GM23338 (cell line): ENCODE measurements around the gene NAXE. TPM values are rescaled to one million over a fixed set of nuclear protein-coding genes. Genes with fewer than 3 reads are reported as not detected.

ENCODE experiments used
- ATAC-seq: fragments of 200-7000 bp; cut with Tn5 transposase; 3 replicates; pipeline ENCODE4 v1.9.1; 2020
- DNase-seq: peaks from one replicate; pipeline ENCODE4 v3.0.0-alpha.2; 2015; ENCODE audit warnings: low spot score
- H2AFZ ChIP-seq: fragments of 200-600 bp; sonication (generic); 2 replicates; pipeline ENCODE4 v1.8.0; 2016; ENCODE audit warnings: antibody characterized with exemption, mild to moderate bottlenecking, moderate library complexity
- H3F3A ChIP-seq: fragments of 200-600 bp; sonication (generic); replicated peaks from 2 replicates; pipeline ENCODE4 v1.8.0; 2017; ENCODE audit warnings: antibody characterized with exemption, mixed run types, low read depth
- H3K27ac ChIP-seq: fragments of 200-600 bp; sonication (generic); 2 replicates; pipeline ENCODE4 v1.6.1; 2016; ENCODE audit warnings: low read depth
- H3K27me3 ChIP-seq: fragments of 200-600 bp; sonication (generic); 2 replicates; pipeline ENCODE4 v1.8.0; 2016; ENCODE audit warnings: mild to moderate bottlenecking, mixed run types, moderate library complexity; ENCODE audit not compliant: insufficient read depth
- H3K36me3 ChIP-seq: fragments of 200-600 bp; sonication (generic); 2 replicates; pipeline ENCODE4 v1.8.0; 2016; ENCODE audit warnings: mild to moderate bottlenecking; ENCODE audit not compliant: insufficient read depth
- H3K4me1 ChIP-seq: fragments of 200-600 bp; sonication (generic); 2 replicates; pipeline ENCODE4 v1.8.0; 2016; ENCODE audit warnings: mild to moderate bottlenecking, moderate library complexity; ENCODE audit not compliant: insufficient read depth
- H3K4me2 ChIP-seq: fragments of 200-600 bp; sonication (generic); 2 replicates; pipeline ENCODE4 v1.7.1; 2017; ENCODE audit warnings: mixed run types
- H3K4me3 ChIP-seq: fragments of 200-600 bp; sonication (generic); 2 replicates; pipeline ENCODE4 v1.6.1; 2016; ENCODE audit warnings: mixed run types
- H3K79me2 ChIP-seq: fragments of 200-600 bp; sonication (generic); replicated peaks from 2 replicates; pipeline ENCODE4 v1.8.0; 2017; ENCODE audit warnings: mild to moderate bottlenecking; ENCODE audit not compliant: insufficient read depth
- H3K9me2 ChIP-seq: fragments of 200-600 bp; sonication (generic); 2 replicates; pipeline ENCODE4 v1.8.0; 2017; ENCODE audit not compliant: insufficient read depth
- H4K20me1 ChIP-seq: fragments of 200-600 bp; sonication (generic); replicated peaks from 2 replicates; pipeline ENCODE4 v1.8.0; 2017; ENCODE audit warnings: mild to moderate bottlenecking; ENCODE audit not compliant: insufficient read depth
- H3K27ac Mint-ChIP-seq: 2 replicates; pipeline ENCODE4 v1.8.0; 2020; ENCODE audit warnings: inconsistent platforms, mild to moderate bottlenecking, moderate library complexity, mixed read lengths
- H3K27me3 Mint-ChIP-seq: 3 replicates; pipeline ENCODE4 v1.8.0; 2022; ENCODE audit warnings: low read depth, mild to moderate bottlenecking, moderate library complexity, mixed read lengths, inconsistent platforms; ENCODE audit not compliant: insufficient read depth, poor library complexity
- H3K36me3 Mint-ChIP-seq: 3 replicates; pipeline ENCODE4 v1.8.0; 2021; ENCODE audit warnings: low read depth, mild to moderate bottlenecking, inconsistent platforms, moderate library complexity, mixed read lengths
- H3K4me1 Mint-ChIP-seq: 3 replicates; pipeline ENCODE4 v1.8.0; 2020; ENCODE audit warnings: mild to moderate bottlenecking, inconsistent platforms, mixed read lengths
- H3K4me3 Mint-ChIP-seq: 3 replicates; pipeline ENCODE4 v1.8.0; 2021; ENCODE audit warnings: moderate library complexity, mild to moderate bottlenecking, inconsistent platforms, mixed read lengths
- H3K9me3 Mint-ChIP-seq: 3 replicates; pipeline ENCODE4 v1.8.0; 2020; ENCODE audit warnings: moderate library complexity, mild to moderate bottlenecking, inconsistent platforms, mixed read lengths
- CREB1 ChIP-seq: fragments of 250-450 bp; sonication (Bioruptor Pico); IDR thresholded peaks from 2 replicates; pipeline ENCODE4 v1.5.0; 2020; ENCODE audit warnings: low read depth, mild to moderate bottlenecking, moderate library complexity
- EZH2 ChIP-seq: fragments of 200-600 bp; sonication (generic); IDR thresholded peaks from one replicate; pipeline ENCODE4 v1.8.0; 2017; ENCODE audit warnings: antibody characterized with exemption, mild to moderate bottlenecking, low read depth; ENCODE audit not compliant: unreplicated experiment
- JUNB ChIP-seq: IDR thresholded peaks from one replicate; pipeline ENCODE4 v1.6.1; 2016; ENCODE audit warnings: antibody characterized with exemption; ENCODE audit not compliant: unreplicated experiment
- polyA plus RNA-seq: library from polyadenylated mRNA; unstranded; fragments of >200 nt; fragmentation: Nextera tagmentation; extraction: Ambion mirVana; gene quantifications from 2 replicates; pipeline ENCODE4 v1.2.1, GENCODE V29; 2016
- total RNA-seq: library from RNA; depleted of rRNA; stranded (reverse); fragments of >200 nt; shearing (Covaris generic); gene quantifications from 2 replicates; pipeline ENCODE4 v1.2.3, GENCODE V29; 2014
- TF ChIP-seq, protein P1 (sequence below), 2 experiments: fragments of 200-600 bp in 1 of 2; sonication (generic) in 1 of 2; conservative IDR thresholded peaks; 2 replicates each; pipeline versions ENCODE4 v1.5.1 to v1.6.1; 2016 to 2017; ENCODE audit warnings: antibody characterized with exemption in 2 of 2, low read depth in 2 of 2, mild to moderate bottlenecking in 2 of 2, moderate library complexity in 1 of 2
- TF ChIP-seq, protein P2 (sequence below): IDR thresholded peaks from 2 replicates; pipeline ENCODE4 v1.6.1; 2016; ENCODE audit warnings: antibody characterized with exemption
- TF ChIP-seq, protein P3 (sequence below): fragments of 250-450 bp; sonication (Bioruptor Pico); IDR thresholded peaks from 2 replicates; pipeline ENCODE4 v1.5.0; 2020; ENCODE audit warnings: mild to moderate bottlenecking, moderate library complexity

NAXE gene
- total and polyA plus RNA-seq, 2 experiments from 2014 or later = 82.1 to 87.5 TPM

DNA sequence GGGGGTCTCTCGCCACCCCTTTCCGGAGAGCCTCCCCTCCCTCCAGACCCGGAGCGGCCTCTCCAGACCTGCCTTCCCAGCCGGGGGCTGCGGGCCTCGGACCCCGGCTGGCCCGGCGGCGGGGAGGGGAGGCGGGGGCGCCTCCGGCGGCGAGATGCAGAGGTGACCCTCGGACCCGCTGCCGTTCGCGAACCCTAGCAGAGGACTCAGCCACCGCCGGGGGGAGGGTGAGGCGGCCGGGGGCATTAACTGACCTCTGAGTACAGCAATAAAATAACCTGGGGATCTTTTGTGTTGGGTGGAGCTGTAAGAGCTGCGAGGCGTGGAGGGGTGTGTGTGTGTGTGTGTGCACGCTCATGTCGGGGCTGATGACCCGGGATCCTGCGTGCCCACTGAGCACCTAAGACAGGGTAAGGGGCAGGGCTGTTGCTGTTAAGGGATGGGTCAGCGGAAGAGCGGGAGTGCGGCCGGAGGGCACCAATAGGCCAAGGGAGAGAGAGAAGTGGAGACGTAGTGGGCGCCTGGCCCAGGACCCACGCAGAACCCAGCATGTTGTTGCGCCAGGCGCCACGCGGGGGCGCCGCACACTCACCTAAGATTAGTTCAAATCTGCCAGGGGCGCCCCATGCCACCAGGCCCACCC, 34.0 kb downstream of the NAXE start:
- ATAC-seq (peak; percentile 33), DNase-seq (peak; percentile 73)
- no peaks in the 10 kb centered on the region for H3K9me2 ChIP-seq
- H3K27ac ChIP-seq = no peak overlapping the region
- peaks cover 4% of the 10 kb centered on the region for H3K4me1 Mint-ChIP-seq
- H3K79me2 ChIP-seq = no peaks in the 10 kb centered on the region
- H3K27me3 ChIP-seq = peaks cover 73% of the 10 kb centered on the region
- no peaks in the 10 kb centered on the region for H4K20me1 ChIP-seq
- no peaks in the 10 kb centered on the region; the same call in 1 of the 2 replicates for H3K36me3 ChIP-seq
- TF ChIP-seq, protein P1, sequence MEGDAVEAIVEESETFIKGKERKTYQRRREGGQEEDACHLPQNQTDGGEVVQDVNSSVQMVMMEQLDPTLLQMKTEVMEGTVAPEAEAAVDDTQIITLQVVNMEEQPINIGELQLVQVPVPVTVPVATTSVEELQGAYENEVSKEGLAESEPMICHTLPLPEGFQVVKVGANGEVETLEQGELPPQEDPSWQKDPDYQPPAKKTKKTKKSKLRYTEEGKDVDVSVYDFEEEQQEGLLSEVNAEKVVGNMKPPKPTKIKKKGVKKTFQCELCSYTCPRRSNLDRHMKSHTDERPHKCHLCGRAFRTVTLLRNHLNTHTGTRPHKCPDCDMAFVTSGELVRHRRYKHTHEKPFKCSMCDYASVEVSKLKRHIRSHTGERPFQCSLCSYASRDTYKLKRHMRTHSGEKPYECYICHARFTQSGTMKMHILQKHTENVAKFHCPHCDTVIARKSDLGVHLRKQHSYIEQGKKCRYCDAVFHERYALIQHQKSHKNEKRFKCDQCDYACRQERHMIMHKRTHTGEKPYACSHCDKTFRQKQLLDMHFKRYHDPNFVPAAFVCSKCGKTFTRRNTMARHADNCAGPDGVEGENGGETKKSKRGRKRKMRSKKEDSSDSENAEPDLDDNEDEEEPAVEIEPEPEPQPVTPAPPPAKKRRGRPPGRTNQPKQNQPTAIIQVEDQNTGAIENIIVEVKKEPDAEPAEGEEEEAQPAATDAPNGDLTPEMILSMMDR (conservative IDR thresholded peaks at IDR 0.05; ENCODE audit: low read depth in 2 of 2) = peak; percentile 74 to 90
- TF ChIP-seq, protein P2, sequence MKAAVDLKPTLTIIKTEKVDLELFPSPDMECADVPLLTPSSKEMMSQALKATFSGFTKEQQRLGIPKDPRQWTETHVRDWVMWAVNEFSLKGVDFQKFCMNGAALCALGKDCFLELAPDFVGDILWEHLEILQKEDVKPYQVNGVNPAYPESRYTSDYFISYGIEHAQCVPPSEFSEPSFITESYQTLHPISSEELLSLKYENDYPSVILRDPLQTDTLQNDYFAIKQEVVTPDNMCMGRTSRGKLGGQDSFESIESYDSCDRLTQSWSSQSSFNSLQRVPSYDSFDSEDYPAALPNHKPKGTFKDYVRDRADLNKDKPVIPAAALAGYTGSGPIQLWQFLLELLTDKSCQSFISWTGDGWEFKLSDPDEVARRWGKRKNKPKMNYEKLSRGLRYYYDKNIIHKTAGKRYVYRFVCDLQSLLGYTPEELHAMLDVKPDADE = no peak
- TF ChIP-seq EZH2 = peak; percentile 69
- no peak overlapping the region for H3K27ac Mint-ChIP-seq
- H3F3A ChIP-seq = peaks cover 12% of the 10 kb centered on the region; the same call in 1 of the 2 replicates
- peak overlapping the region; percentile 74 for H3K4me3 Mint-ChIP-seq
- peaks cover 6% of the 10 kb centered on the region; the same call in 1 of the 2 replicates for H3K4me1 ChIP-seq
- no peaks in the 10 kb centered on the region; the same call in 2 of the 3 replicates for H3K9me3 Mint-ChIP-seq
- peak overlapping the region; percentile 95 for H3K4me2 ChIP-seq
- peak overlapping the region; percentile 76 for H2AFZ ChIP-seq
- H3K36me3 Mint-ChIP-seq = no peaks in the 10 kb centered on the region
- peaks cover 50% of the 10 kb centered on the region for H3K27me3 Mint-ChIP-seq
- peak overlapping the region; percentile 78 for H3K4me3 ChIP-seq

DNA sequence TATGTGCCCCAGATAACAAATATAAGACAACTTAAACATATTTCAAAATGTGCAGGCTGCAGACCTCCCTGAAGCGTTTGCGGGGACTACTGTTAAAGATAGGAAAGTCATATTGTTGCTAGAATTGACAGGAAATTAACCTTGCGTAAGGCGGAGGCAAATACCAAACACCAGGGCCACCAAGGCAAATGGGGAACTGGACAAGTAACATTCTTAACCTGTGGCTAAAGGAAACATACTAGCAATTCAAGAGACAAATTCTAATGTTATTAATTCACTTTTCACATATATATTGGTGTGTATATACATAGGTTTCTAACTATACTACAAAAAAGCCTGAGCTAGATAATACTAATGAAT, 34.5 kb downstream of the NAXE start:
- no peaks in the 10 kb centered on the region for H3K9me2 ChIP-seq
- peaks cover 68% of the 10 kb centered on the region for H3K27me3 ChIP-seq
- peak overlapping the region; percentile 78; the same call in 1 of the 2 replicates for H3K4me3 ChIP-seq
- H3K27ac ChIP-seq = no peak overlapping the region
- H3K79me2 ChIP-seq = no peaks in the 10 kb centered on the region
- H3K4me1 ChIP-seq = peaks cover 6% of the 10 kb centered on the region; the same call in 1 of the 2 replicates
- H3K9me3 Mint-ChIP-seq = no peaks in the 10 kb centered on the region; the same call in 2 of the 3 replicates
- 0 out of 2 replicates have a peak overlapping the region, but pooled peaks have one; percentile 95 for H3K4me2 ChIP-seq
- H3K27ac Mint-ChIP-seq = no peak overlapping the region
- H2AFZ ChIP-seq = no peak overlapping the region
- peaks cover 50% of the 10 kb centered on the region for H3K27me3 Mint-ChIP-seq
- H3K4me3 Mint-ChIP-seq = peak overlapping the region; percentile 69; the same call in 2 of the 3 replicates
- H4K20me1 ChIP-seq = no peaks in the 10 kb centered on the region
- H3K4me1 Mint-ChIP-seq = peaks cover 7% of the 10 kb centered on the region
- DNase-seq (no peak), ATAC-seq (no peak)
- H3K36me3 Mint-ChIP-seq = no peaks in the 10 kb centered on the region
- no peaks in the 10 kb centered on the region; the same call in 1 of the 2 replicates for H3K36me3 ChIP-seq
- H3F3A ChIP-seq = peaks cover 12% of the 10 kb centered on the region; the same call in 1 of the 2 replicates
- no peak for TF ChIP-seq JUNB
- TF ChIP-seq, protein P1 (conservative IDR thresholded peaks at IDR 0.05; ENCODE audit: low read depth in 2 of 2) = no peak; a peak in 2 of 4 replicates
- TF ChIP-seq, protein P2 = no peak
- TF ChIP-seq, protein P3, sequence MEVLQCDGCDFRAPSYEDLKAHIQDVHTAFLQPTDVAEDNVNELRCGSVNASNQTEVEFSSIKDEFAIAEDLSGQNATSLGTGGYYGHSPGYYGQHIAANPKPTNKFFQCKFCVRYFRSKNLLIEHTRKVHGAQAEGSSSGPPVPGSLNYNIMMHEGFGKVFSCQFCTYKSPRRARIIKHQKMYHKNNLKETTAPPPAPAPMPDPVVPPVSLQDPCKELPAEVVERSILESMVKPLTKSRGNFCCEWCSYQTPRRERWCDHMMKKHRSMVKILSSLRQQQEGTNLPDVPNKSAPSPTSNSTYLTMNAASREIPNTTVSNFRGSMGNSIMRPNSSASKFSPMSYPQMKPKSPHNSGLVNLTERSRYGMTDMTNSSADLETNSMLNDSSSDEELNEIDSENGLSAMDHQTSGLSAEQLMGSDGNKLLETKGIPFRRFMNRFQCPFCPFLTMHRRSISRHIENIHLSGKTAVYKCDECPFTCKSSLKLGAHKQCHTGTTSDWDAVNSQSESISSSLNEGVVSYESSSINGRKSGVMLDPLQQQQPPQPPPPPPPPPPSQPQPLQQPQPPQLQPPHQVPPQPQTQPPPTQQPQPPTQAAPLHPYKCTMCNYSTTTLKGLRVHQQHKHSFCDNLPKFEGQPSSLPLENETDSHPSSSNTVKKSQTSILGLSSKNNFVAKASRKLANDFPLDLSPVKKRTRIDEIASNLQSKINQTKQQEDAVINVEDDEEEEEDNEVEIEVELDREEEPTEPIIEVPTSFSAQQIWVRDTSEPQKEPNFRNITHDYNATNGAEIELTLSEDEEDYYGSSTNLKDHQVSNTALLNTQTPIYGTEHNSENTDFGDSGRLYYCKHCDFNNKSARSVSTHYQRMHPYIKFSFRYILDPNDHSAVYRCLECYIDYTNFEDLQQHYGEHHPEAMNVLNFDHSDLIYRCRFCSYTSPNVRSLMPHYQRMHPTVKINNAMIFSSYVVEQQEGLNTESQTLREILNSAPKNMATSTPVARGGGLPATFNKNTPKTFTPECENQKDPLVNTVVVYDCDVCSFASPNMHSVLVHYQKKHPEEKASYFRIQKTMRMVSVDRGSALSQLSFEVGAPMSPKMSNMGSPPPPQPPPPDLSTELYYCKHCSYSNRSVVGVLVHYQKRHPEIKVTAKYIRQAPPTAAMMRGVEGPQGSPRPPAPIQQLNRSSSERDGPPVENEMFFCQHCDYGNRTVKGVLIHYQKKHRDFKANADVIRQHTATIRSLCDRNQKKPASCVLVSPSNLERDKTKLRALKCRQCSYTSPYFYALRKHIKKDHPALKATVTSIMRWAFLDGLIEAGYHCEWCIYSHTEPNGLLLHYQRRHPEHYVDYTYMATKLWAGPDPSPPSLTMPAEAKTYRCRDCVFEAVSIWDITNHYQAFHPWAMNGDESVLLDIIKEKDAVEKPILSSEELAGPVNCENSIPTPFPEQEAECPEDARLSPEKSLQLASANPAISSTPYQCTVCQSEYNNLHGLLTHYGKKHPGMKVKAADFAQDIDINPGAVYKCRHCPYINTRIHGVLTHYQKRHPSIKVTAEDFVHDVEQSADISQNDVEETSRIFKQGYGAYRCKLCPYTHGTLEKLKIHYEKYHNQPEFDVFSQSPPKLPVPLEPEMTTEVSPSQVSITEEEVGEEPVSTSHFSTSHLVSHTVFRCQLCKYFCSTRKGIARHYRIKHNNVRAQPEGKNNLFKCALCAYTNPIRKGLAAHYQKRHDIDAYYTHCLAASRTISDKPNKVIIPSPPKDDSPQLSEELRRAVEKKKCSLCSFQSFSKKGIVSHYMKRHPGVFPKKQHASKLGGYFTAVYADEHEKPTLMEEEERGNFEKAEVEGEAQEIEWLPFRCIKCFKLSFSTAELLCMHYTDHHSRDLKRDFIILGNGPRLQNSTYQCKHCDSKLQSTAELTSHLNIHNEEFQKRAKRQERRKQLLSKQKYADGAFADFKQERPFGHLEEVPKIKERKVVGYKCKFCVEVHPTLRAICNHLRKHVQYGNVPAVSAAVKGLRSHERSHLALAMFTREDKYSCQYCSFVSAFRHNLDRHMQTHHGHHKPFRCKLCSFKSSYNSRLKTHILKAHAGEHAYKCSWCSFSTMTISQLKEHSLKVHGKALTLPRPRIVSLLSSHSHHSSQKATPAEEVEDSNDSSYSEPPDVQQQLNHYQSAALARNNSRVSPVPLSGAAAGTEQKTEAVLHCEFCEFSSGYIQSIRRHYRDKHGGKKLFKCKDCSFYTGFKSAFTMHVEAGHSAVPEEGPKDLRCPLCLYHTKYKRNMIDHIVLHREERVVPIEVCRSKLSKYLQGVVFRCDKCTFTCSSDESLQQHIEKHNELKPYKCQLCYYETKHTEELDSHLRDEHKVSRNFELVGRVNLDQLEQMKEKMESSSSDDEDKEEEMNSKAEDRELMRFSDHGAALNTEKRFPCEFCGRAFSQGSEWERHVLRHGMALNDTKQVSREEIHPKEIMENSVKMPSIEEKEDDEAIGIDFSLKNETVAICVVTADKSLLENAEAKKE (CRISPR knock-in tag) = no peak
- no peak for TF ChIP-seq CREB1
